Subcutaneous abdominal adipose tissue (tissue), 5 donors: ENCODE data around the gene DUSP7.

Experiments used
- H3K27ac ChIP-seq: one replicate; pipeline ENCODE4 v1.7.0; 2013; ENCODE audit warnings: low read depth, mild to moderate bottlenecking, inconsistent platforms, low read length, moderate library complexity
- H3K27me3 ChIP-seq, 5 donors: one replicate each; pipeline ENCODE4 v1.7.0; 2013; ENCODE audit warnings: low read length in 5 of 5, inconsistent platforms in 1 of 5; ENCODE audit not compliant: control insufficient read depth in 5 of 5, insufficient read depth in 4 of 5
- H3K36me3 ChIP-seq, 5 donors: one replicate each; pipeline ENCODE4 v1.7.0; 2013; ENCODE audit warnings: low read length in 5 of 5; ENCODE audit not compliant: control insufficient read depth in 5 of 5, insufficient read depth in 5 of 5
- H3K4me1 ChIP-seq, 5 donors: one replicate each; pipeline ENCODE4 v1.7.0; 2013; ENCODE audit warnings: low read length in 5 of 5, mild to moderate bottlenecking in 3 of 5, moderate library complexity in 1 of 5; ENCODE audit not compliant: control insufficient read depth in 5 of 5, insufficient read depth in 5 of 5
- H3K4me3 ChIP-seq, 5 donors: one replicate each; pipeline ENCODE4 v1.7.0; 2013; ENCODE audit warnings: low read length in 5 of 5, low read depth in 1 of 5
- H3K9ac ChIP-seq, 5 donors: one replicate each; pipeline ENCODE4 v1.7.0; 2013; ENCODE audit warnings: low read length in 5 of 5, mild to moderate bottlenecking in 4 of 5, moderate library complexity in 3 of 5
- H3K9me3 ChIP-seq, 5 donors: one replicate each; pipeline ENCODE4 v1.7.0; 2013; ENCODE audit warnings: low read length in 5 of 5; ENCODE audit not compliant: control insufficient read depth in 5 of 5
- donor health status: healthy.
- donor health status: healthy.
- donor health status: healthy.
- donor health status: healthy.
- donor health status: healthy.

The DUSP7 gene

GRCh38 chr3:52068055-52068571 lies 11.7 kb upstream of the DUSP7 start:
- Histone ChIP-seq H3K4me3 (no peak overlapping the region), H3K27ac (no peak overlapping the region), H3K4me1 (peaks cover 0 to 33% (median 17%) of the 10 kb centered on the region in 5 donors), H3K9me3 (no peaks in the 10 kb centered on the region), H3K27me3 (peaks cover 0 to 4% (median 0%) of the 10 kb centered on the region in 5 donors), H3K36me3 (no peaks in the 10 kb centered on the region), H3K9ac (no peak overlapping the region)

- Histone ChIP-seq H3K4me3 (no peak overlapping the region), H3K36me3 (no peaks in the 10 kb centered on the region), H3K9ac (no peak overlapping the region), H3K9me3 (no peaks in the 10 kb centered on the region), H3K27ac (no peak overlapping the region), H3K4me1 (peaks cover 0 to 33% (median 17%) of the 10 kb centered on the region in 5 donors), H3K27me3 (peaks cover 0 to 4% (median 0%) of the 10 kb centered on the region in 5 donors)
These were observed 11.2 kb upstream of the DUSP7 start for GRCh38 chr3:52067526-52067925.

- Histone ChIP-seq H3K4me3 (no peak overlapping the region), H3K27ac (no peak overlapping the region), H3K27me3 (peaks cover 0 to 4% (median 0%) of the 10 kb centered on the region in 5 donors), H3K4me1 (peaks cover 0 to 35% (median 17%) of the 10 kb centered on the region in 5 donors), H3K9me3 (no peaks in the 10 kb centered on the region), H3K9ac (no peak overlapping the region), H3K36me3 (no peaks in the 10 kb centered on the region)
These were observed 10.7 kb upstream of the DUSP7 start for GRCh38 chr3:52067046-52067445.

- Histone ChIP-seq H3K4me1 (peaks cover 0 to 28% (median 6%) of the 10 kb centered on the region in 5 donors), H3K9me3 (no peaks in the 10 kb centered on the region), H3K9ac (no peak overlapping the region), H3K27ac (no peak overlapping the region), H3K4me3 (no peak overlapping the region), H3K27me3 (peaks cover 0 to 4% (median 0%) of the 10 kb centered on the region in 5 donors), H3K36me3 (no peaks in the 10 kb centered on the region)
These were observed 8.9 kb upstream of the DUSP7 start for GRCh38 chr3:52065264-52065756.

- no peak overlapping the region for H3K4me3 ChIP-seq
- H3K27me3 ChIP-seq, result peaks cover 0 to 4% (median 0%) of the 10 kb centered on the region in 5 donors
- H3K27ac ChIP-seq, result no peak overlapping the region
- H3K9ac ChIP-seq, result no peak overlapping the region
- H3K4me1 ChIP-seq, result peaks cover 0 to 21% (median 3%) of the 10 kb centered on the region in 5 donors
- no peaks in the 10 kb centered on the region for H3K9me3 ChIP-seq
- H3K36me3 ChIP-seq, result no peaks in the 10 kb centered on the region
These were observed 8.2 kb upstream of the DUSP7 start for GRCh38 chr3:52064561-52064960.

GRCh38 chr3:52063026-52063723 lies 6.8 kb upstream of the DUSP7 start:
- H3K27ac ChIP-seq, result no peak overlapping the region
- no peaks in the 10 kb centered on the region for H3K36me3 ChIP-seq
- no peak overlapping the region for H3K9ac ChIP-seq
- H3K27me3 ChIP-seq, result peaks cover 0 to 3% (median 0%) of the 10 kb centered on the region in 5 donors
- H3K9me3 ChIP-seq, result no peaks in the 10 kb centered on the region
- H3K4me3 ChIP-seq, result no peak overlapping the region
- H3K4me1 ChIP-seq, result peaks cover 0 to 21% (median 3%) of the 10 kb centered on the region in 5 donors

- Histone ChIP-seq H3K36me3 (no peaks in the 10 kb centered on the region), H3K27me3 (peaks cover 0 to 3% (median 0%) of the 10 kb centered on the region in 5 donors), H3K27ac (no peak overlapping the region), H3K9me3 (no peaks in the 10 kb centered on the region), H3K4me1 (peaks cover 0 to 27% (median 8%) of the 10 kb centered on the region in 5 donors), H3K4me3 (no peak overlapping the region), H3K9ac (no peak overlapping the region)
These were observed 6.1 kb upstream of the DUSP7 start for GRCh38 chr3:52062505-52062904.

GRCh38 chr3:52061121-52061910 lies 4.9 kb upstream of the DUSP7 start:
- H3K9me3 ChIP-seq, result no peaks in the 10 kb centered on the region
- no peak overlapping the region for H3K9ac ChIP-seq
- H3K4me3 ChIP-seq, result no peak overlapping the region
- no peak overlapping the region for H3K27ac ChIP-seq
- H3K27me3 ChIP-seq, result no peaks in the 10 kb centered on the region
- H3K36me3 ChIP-seq, result no peaks in the 10 kb centered on the region
- peaks cover 2 to 34% (median 16%) of the 10 kb centered on the region in 5 donors for H3K4me1 ChIP-seq

GRCh38 chr3:52059781-52060180 lies 3.4 kb upstream of the DUSP7 start:
- H3K27ac ChIP-seq, result no peak overlapping the region
- peaks cover 2 to 35% (median 24%) of the 10 kb centered on the region in 5 donors for H3K4me1 ChIP-seq

More at GRCh38 chr3:52059781-52060180, 3.4 kb upstream of the DUSP7 start:
- Histone ChIP-seq H3K4me3 (no peak overlapping the region), H3K36me3 (no peaks in the 10 kb centered on the region), H3K27me3 (no peaks in the 10 kb centered on the region), H3K9ac (no peak overlapping the region), H3K9me3 (no peaks in the 10 kb centered on the region)
